HG03442 (cell line): ENCODE results near the gene MISP.

ENCODE experiments used
- ATAC-seq: cut with Tn5 transposase; IDR thresholded peaks from one replicate; pipeline ENCODE4 v1.9.1; 2021; ENCODE audit warnings: mild to moderate bottlenecking, moderate library complexity; ENCODE audit not compliant: unreplicated experiment

MISP gene

GRCh38 chr19:795691-796581, 45.0 kb downstream of the MISP start:
- no peak for ATAC-seq

- ATAC-seq: peak; percentile 67
Measured at GRCh38 chr19:796692-797527, 46.0 kb downstream of the MISP start, which contains the start of gene PTBP1. Gene PTBP1 (plus strand): TSS chr19:797452. CDS start chr19:797498, 46 bp downstream.

GRCh38 chr19:797528-798414, 46.9 kb downstream of the MISP start:
- peak; percentile 38 for ATAC-seq

GRCh38 chr19:798415-799075, 47.6 kb downstream of the MISP start:
- no peak for ATAC-seq

GRCh38 chr19:799076-799881, 48.4 kb downstream of the MISP start:
- ATAC-seq: no peak

- no peak for ATAC-seq
Measured at GRCh38 chr19:800360-801029, 49.6 kb downstream of the MISP start.

- no peak for ATAC-seq
Measured at GRCh38 chr19:801030-801860, 50.3 kb downstream of the MISP start.

GRCh38 chr19:801861-802497, 51.1 kb downstream of the MISP start:
- no peak for ATAC-seq

GRCh38 chr19:802498-803098, 51.7 kb downstream of the MISP start:
- no peak for ATAC-seq

GRCh38 chr19:803099-803561, 52.2 kb downstream of the MISP start:
- no peak for ATAC-seq

- no peak for ATAC-seq
Measured at GRCh38 chr19:803686-804418, 52.9 kb downstream of the MISP start.

- no peak for ATAC-seq
Measured at GRCh38 chr19:804419-805165, 53.7 kb downstream of the MISP start.

GRCh38 chr19:805166-805551, 54.2 kb downstream of the MISP start:
- ATAC-seq: no peak

GRCh38 chr19:805600-806550, 55.0 kb downstream of the MISP start:
- ATAC-seq: no peak
